ENCODE measurements around the gene INCENP. TPM values are rescaled to one million over a fixed set of nuclear protein-coding genes. Genes with fewer than 3 reads are reported as not detected.

The INCENP gene
- total RNA-seq, 1 experiment from 2014 or later: 101 TPM

- Mint-ChIP-seq H3K4me1 (ENCODE audit: low read depth, unreplicated experiment) (no peaks in the 10 kb centered on the region), H3K9me3 (ENCODE audit: unreplicated experiment) (no peaks in the 10 kb centered on the region), H3K36me3 (ENCODE audit: insufficient read depth, unreplicated experiment) (peaks cover 71% of the 10 kb centered on the region), H3K27ac (ENCODE audit: unreplicated experiment) (no peak overlapping the region), H3K4me3 (ENCODE audit: unreplicated experiment) (no peak overlapping the region), H3K27me3 (ENCODE audit: insufficient read depth, unreplicated experiment) (no peaks in the 10 kb centered on the region)
- intact Hi-C loops (cut with micrococcal nuclease; ENCODE audit: unreplicated experiment): no loop called here
- no peak for DNase-seq
- Histone ChIP-seq H3K4me1 (no peaks in the 10 kb centered on the region), H3K27me3 (replicated peaks; ENCODE audit: control insufficient read depth, insufficient read depth, low read length) (no peaks in the 10 kb centered on the region), H3K9me3 (no peaks in the 10 kb centered on the region), H3K36me3 (ENCODE audit: control insufficient read depth, insufficient read depth, low read length) (peaks cover 3% of the 10 kb centered on the region; the same call in 1 of the 2 replicates), H3K4me3 (ENCODE audit: low read depth, low read length) (no peak overlapping the region)
- TF ChIP-seq CTCF (IDR thresholded peaks at IDR 0.05; ENCODE audit: insufficient read depth in 1 of 2, low read depth in 1 of 2, low read length in 1 of 2, severe bottlenecking in 1 of 2, unreplicated experiment in 1 of 2): no peak
- ChIA-PET POLR2A (no interaction called here), CTCF (no interaction called here)
- BruUV-seq (replicated peaks): no TSS peak
Observed at GRCh38 chr11:62145261-62145871, 21.6 kb downstream of the INCENP start.

GRCh38 chr11:62146476-62147200, 22.8 kb downstream of the INCENP start:
- Histone ChIP-seq H3K27me3 (replicated peaks; ENCODE audit: control insufficient read depth, insufficient read depth, low read length) (no peaks in the 10 kb centered on the region), H3K4me3 (ENCODE audit: low read depth, low read length) (no peak overlapping the region), H3K9me3 (no peaks in the 10 kb centered on the region), H3K36me3 (ENCODE audit: control insufficient read depth, insufficient read depth, low read length) (peaks cover 5% of the 10 kb centered on the region), H3K4me1 (no peaks in the 10 kb centered on the region)
- ChIA-PET POLR2A (no interaction called here), CTCF (no interaction called here)
- no peaks in the 10 kb centered on the region for H3K4me1 Mint-ChIP-seq (ENCODE audit: low read depth, unreplicated experiment)
- no peaks in the 10 kb centered on the region for H3K27me3 Mint-ChIP-seq (ENCODE audit: insufficient read depth, unreplicated experiment)
- no peaks in the 10 kb centered on the region for H3K9me3 Mint-ChIP-seq (ENCODE audit: unreplicated experiment)
- peaks cover 65% of the 10 kb centered on the region for H3K36me3 Mint-ChIP-seq (ENCODE audit: insufficient read depth, unreplicated experiment)
- no peak overlapping the region for H3K27ac Mint-ChIP-seq (ENCODE audit: unreplicated experiment)
- TF ChIP-seq CTCF (IDR thresholded peaks at IDR 0.05; ENCODE audit: insufficient read depth in 1 of 2, low read depth in 1 of 2, low read length in 1 of 2, severe bottlenecking in 1 of 2, unreplicated experiment in 1 of 2): no peak
- intact Hi-C loops (cut with micrococcal nuclease; ENCODE audit: unreplicated experiment): no loop called here
- no TSS peak for BruUV-seq (replicated peaks)
- H3K4me3 Mint-ChIP-seq (ENCODE audit: unreplicated experiment): no peak overlapping the region
- peak in 1 of 2 experiments; percentile 31 for DNase-seq

- Mint-ChIP-seq H3K27ac (ENCODE audit: unreplicated experiment) (no peak overlapping the region), H3K27me3 (ENCODE audit: insufficient read depth, unreplicated experiment) (no peaks in the 10 kb centered on the region), H3K4me1 (ENCODE audit: low read depth, unreplicated experiment) (no peaks in the 10 kb centered on the region), H3K9me3 (ENCODE audit: unreplicated experiment) (no peaks in the 10 kb centered on the region), H3K4me3 (ENCODE audit: unreplicated experiment) (no peak overlapping the region), H3K36me3 (ENCODE audit: insufficient read depth, unreplicated experiment) (peaks cover 62% of the 10 kb centered on the region)
- DNase-seq: no peak
- no TSS peak for BruUV-seq (replicated peaks)
- ChIA-PET POLR2A (no interaction called here), CTCF (no interaction called here)
- TF ChIP-seq CTCF (IDR thresholded peaks at IDR 0.05; ENCODE audit: insufficient read depth in 1 of 2, low read depth in 1 of 2, low read length in 1 of 2, severe bottlenecking in 1 of 2, unreplicated experiment in 1 of 2): no peak
- H3K27me3 ChIP-seq (replicated peaks; ENCODE audit: control insufficient read depth, insufficient read depth, low read length): no peaks in the 10 kb centered on the region
- H3K36me3 ChIP-seq (ENCODE audit: control insufficient read depth, insufficient read depth, low read length): peaks cover 5% of the 10 kb centered on the region
- H3K4me3 ChIP-seq (ENCODE audit: low read depth, low read length): no peak overlapping the region
- no peaks in the 10 kb centered on the region for H3K4me1 ChIP-seq
- intact Hi-C loops (cut with micrococcal nuclease; ENCODE audit: unreplicated experiment): no loop called here
- no peaks in the 10 kb centered on the region for H3K9me3 ChIP-seq
Observed at GRCh38 chr11:62147545-62147944, 23.7 kb downstream of the INCENP start.

Data from Caco-2 (cell line).